GM19468 (cell line): Measurements from ENCODE around the gene WWOX.

ENCODE experiments used
- ATAC-seq: cut with Tn5 transposase; IDR thresholded peaks from one replicate; pipeline ENCODE4 v1.9.1; 2021; ENCODE audit warnings: mild to moderate bottlenecking, moderate library complexity, moderate number of reproducible peaks; ENCODE audit not compliant: unreplicated experiment; ENCODE audit errors: extremely low read depth

WWOX gene

GRCh38 chr16:78254841-78255240, 155.4 kb downstream of the WWOX start:
- ATAC-seq = no peak

GRCh38 chr16:78256686-78257375, 157.4 kb downstream of the WWOX start:
- no peak for ATAC-seq

DNA sequence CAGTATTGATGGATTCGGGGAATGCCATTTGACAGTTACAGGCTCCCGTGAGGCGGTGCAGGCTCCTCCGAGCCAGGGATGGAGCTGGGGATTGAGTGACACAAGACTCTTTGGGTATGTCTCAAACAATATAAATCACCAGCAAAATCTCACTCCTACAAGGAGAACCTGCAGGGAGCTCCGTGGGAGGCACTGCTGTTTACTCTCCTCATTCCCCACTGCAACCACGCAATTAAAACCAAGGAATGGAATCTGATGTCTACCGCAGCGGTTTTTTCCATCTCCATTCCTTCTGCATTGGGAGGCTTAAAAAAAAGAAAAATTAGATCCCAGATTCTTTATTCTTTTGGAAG, 157.9 kb downstream of the WWOX start:
- ATAC-seq = no peak

- no peak for ATAC-seq
These were observed 159.1 kb downstream of the WWOX start for GRCh38 chr16:78258375-78259065.

DNA sequence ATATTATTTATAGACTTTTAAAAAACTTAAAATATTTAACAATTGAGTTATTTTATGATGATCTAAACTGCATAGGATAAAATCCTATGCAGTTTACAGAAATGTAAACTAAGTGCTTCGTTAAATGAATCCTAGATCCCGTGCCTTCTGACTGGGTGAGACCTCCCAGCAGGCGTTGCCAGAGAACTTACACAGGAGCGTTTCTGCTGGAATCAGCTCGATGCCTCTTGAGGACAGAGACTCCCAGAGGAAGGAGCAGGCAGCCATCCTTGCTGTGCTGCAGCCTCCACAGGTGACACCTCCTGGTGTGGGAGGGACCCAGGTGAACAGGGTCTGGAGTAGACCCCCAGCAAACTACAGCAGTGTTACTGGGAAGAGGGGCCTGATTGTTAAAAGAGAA, 160.4 kb downstream of the WWOX start:
- ATAC-seq = no peak

- no peak for ATAC-seq
These were observed 165.2 kb downstream of the WWOX start for GRCh38 chr16:78264642-78265041.

DNA sequence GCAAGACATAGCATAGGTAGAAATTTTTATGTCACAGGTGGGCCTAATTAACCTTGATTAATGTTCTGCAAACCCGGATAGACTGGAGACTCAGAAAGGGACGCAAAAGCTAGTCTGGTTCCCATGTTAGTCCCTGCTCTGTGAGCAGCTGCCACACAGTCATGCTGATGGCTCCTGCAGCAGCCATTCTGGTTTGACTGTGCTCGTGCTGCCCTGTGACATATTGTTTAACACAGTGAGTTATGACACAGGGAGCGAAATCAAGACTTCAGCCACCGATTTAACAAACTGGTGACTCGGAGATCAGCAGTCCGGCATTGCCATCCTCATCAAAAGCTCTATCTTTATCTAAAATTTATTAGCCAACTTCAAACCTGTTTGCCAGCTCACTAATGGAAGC, 169.8 kb downstream of the WWOX start:
- ATAC-seq = no peak

DNA sequence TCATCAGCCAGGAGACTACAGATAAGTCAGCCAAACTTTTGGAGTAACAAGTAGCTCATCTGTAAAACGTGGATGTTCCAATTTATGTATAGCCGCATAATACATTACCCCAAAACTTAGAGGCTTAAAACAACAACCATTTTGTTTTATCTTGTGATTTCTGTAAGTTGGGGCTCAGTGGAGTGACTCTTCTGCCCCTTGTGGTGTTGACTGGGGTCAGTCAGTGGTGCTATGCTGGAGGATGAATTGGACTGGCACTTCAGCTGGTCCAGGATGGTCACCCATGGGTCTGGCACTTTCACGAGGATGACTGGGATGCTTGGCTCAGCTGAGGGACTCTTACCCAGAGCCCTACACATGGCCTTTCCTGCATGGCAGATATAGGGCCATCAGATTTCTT, 172.5 kb downstream of the WWOX start:
- ATAC-seq = no peak

GRCh38 chr16:78274771-78275170, 175.3 kb downstream of the WWOX start:
- ATAC-seq = no peak

DNA sequence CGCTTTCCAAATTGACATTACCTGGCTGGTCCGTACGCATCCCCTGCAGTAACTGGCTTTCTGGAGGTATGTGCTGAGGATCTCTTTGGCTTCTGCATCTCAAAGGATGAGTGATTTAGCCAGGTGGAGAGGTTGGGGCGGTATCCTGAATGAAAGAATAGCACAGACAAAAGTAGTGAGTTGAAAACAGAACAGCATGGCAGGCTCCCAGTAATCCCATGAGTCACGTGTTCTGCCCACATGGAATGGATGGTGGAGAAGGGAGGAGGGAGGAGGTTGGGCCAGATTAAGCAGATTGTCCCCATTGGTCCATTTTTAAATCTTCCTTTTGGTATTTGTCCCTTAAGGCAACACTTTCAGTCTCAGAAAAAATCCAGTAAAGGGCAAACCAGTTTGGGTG, 176.0 kb downstream of the WWOX start:
- no peak for ATAC-seq

- no peak for ATAC-seq
These were observed 178.0 kb downstream of the WWOX start for GRCh38 chr16:78277321-78278055.

DNA sequence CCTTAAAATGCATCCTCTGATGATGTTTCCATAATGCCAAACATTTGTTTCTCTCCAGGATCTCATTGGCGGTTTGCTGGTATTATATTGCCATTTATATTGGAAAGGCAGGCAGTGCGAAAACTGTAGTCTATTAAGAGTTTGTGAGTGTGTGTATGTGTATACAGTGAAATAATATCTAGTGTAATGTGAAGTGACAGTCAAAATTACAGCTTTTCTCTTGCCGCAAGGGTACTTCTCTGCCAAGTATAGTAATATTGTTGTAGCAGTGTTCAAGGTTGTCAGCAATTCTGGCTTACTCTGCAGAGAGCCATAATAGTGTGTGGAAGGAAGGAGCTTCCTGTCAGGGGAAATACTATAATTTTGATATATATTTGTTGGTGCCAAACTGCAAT, 178.6 kb downstream of the WWOX start:
- no peak for ATAC-seq

DNA sequence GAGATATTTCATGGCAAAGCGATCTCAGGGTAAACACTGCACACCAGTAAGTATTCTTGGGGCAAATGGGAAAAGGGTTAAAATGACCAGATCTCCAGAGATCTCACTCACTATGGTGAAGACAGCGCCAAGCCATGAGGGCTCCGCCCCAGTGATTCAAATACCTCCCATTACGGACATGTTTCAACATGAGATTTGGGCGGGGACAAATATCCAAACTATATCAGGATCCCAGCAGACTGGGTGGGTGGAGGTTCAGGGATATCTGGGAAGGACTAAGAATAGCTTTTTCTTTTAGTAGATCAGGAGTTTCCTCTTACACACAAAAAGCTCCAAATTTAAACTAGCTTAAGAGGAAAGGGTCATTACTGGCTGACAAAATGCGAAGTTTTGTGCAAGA, 181.7 kb downstream of the WWOX start:
- ATAC-seq = no peak

DNA sequence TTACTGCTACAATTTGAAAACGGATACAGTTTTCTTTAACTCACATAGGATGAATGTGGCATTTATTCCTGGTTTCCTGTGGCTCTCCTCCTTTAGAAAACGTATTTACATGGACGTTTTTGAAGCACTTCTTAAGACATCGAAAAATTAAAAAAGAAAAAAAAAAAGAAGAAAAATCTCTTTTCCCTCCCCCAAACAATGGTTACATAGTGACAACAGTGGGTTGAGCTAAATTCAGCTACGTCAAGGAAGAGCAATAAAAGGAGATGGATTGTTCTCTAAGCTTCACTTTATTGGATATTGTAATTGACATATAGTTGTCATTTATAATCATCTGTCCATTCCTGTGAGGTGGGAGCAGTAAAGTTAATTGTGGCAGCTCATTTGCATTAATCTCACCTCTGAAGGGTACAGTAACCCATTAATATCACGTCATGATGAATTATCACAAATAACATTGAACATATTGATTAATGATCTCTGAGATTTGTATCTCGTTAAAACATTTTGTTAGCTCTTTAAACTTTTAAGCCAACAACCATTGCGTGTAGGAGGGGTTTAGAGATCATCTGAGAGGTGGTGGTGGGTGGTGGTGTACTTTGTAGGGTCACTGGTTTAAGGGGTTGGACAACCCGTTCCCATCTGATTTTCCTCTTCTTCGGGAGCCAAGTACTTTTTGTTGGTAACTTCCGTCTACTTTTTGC, 184.2 kb downstream of the WWOX start:
- no peak for ATAC-seq

GRCh38 chr16:78284326-78284725, 184.9 kb downstream of the WWOX start:
- ATAC-seq = no peak

- ATAC-seq = no peak
These were observed 185.5 kb downstream of the WWOX start for GRCh38 chr16:78284957-78285434.

GRCh38 chr16:78285437-78285922, 186.0 kb downstream of the WWOX start:
- no peak for ATAC-seq

DNA sequence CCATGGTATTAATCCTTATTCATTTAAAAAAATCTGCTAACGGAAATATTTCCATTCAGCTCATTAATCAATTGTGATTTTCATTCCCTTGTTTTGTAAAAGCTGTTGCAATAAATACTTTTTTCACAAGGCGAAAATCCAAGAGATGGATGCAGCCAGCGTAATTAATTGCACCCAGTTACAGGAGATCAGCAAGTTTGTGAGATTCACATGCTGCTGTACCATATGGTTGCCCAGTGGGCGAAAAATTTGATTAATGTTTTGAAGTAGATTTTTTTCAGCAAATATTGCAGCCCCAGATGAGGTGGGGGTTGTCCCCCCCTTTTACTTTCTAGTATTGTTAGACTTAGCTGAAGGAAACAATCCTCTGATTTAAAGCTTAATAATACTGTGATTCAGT, 186.6 kb downstream of the WWOX start:
- no peak for ATAC-seq

GRCh38 chr16:78288888-78289287, 189.4 kb downstream of the WWOX start:
- no peak for ATAC-seq

GRCh38 chr16:78289373-78289772, 189.9 kb downstream of the WWOX start:
- no peak for ATAC-seq
